Fibroblast of lung (primary cell): ENCODE data around the gene RREB1. TPM values are rescaled to one million over a fixed set of nuclear protein-coding genes. Genes with fewer than 3 reads are reported as not detected.

Experiments used
- DNase-seq, 2 donors: peaks; one replicate each; pipeline versions ENCODE4 v3.0.0 to v3.0.0-alpha.2; 2010; ENCODE audit warnings: low read depth in 2 of 2
- H2AFZ ChIP-seq: 2 replicates; pipeline ENCODE4 v1.5.1; 2012; ENCODE audit warnings: low read length, control low read depth, inconsistent platforms
- H3K27ac ChIP-seq: 2 replicates; pipeline ENCODE4 v1.5.1; 2011; ENCODE audit warnings: low read length, control low read depth; ENCODE audit not compliant: insufficient read depth
- H3K27me3 ChIP-seq: 2 replicates; pipeline ENCODE4 v1.5.1; 2011; ENCODE audit warnings: mild to moderate bottlenecking, low read length; ENCODE audit not compliant: control insufficient read depth, insufficient read depth
- H3K36me3 ChIP-seq: 2 replicates; pipeline ENCODE4 v1.5.1; 2011; ENCODE audit warnings: low read length; ENCODE audit not compliant: control insufficient read depth, insufficient read depth
- H3K4me1 ChIP-seq: 2 replicates; pipeline ENCODE4 v1.5.1; 2011; ENCODE audit warnings: low read length; ENCODE audit not compliant: control insufficient read depth, insufficient read depth; ENCODE audit errors: extremely low read depth
- H3K4me2 ChIP-seq: 2 replicates; pipeline ENCODE4 v1.5.1; 2011; ENCODE audit warnings: low read length, control low read depth; ENCODE audit not compliant: insufficient read depth; ENCODE audit errors: extremely low read depth
- H3K4me3 ChIP-seq, 4 experiments: fragments of 200-600 bp in 1 of 4; sonication (generic) in 1 of 4; replicated peaks in 1 of 4; 2 replicates each; pipeline ENCODE4 v1.5.1; 2011 to 2016; ENCODE audit warnings: low read length in 4 of 4, low read depth in 3 of 4, mild to moderate bottlenecking in 3 of 4, control low read depth in 2 of 4, inconsistent platforms in 1 of 4, mixed read lengths in 1 of 4; ENCODE audit not compliant: insufficient read depth in 1 of 4; ENCODE audit errors: control extremely low read depth in 1 of 4
- H3K79me2 ChIP-seq: 2 replicates; pipeline ENCODE4 v1.5.1; 2012; ENCODE audit warnings: mild to moderate bottlenecking, low read length, inconsistent platforms; ENCODE audit not compliant: control insufficient read depth, insufficient read depth
- H3K9ac ChIP-seq: 2 replicates; pipeline ENCODE4 v1.5.1; 2011; ENCODE audit warnings: mild to moderate bottlenecking, low read length, control low read depth; ENCODE audit not compliant: insufficient read depth
- H3K9me3 ChIP-seq: 2 replicates; pipeline ENCODE4 v1.5.1; 2012; ENCODE audit warnings: low read depth, low read length; ENCODE audit not compliant: control insufficient read depth, insufficient read depth
- H4K20me1 ChIP-seq: 2 replicates; pipeline ENCODE4 v1.5.1; 2011; ENCODE audit warnings: low read length; ENCODE audit not compliant: control insufficient read depth, insufficient read depth; ENCODE audit errors: extremely low read depth
- EZH2 ChIP-seq: IDR thresholded peaks from 2 replicates; pipeline ENCODE4 v1.5.1; 2012; ENCODE audit warnings: low read length, control low read depth, mild to moderate bottlenecking; ENCODE audit errors: missing control alignments
- polyA plus RNA-seq, 2 donors: library from polyadenylated mRNA; depleted of rRNA in 1 of 2; stranded (reverse) in 1 of 2; unstranded in 1 of 2; fragments of >200 nt; gene quantifications; 2 replicates each; pipeline ENCODE4 v1.2.1, GENCODE V29; 2011 to 2012; ENCODE audit warnings: missing spikeins in 1 of 2
- total RNA-seq: library from RNA; depleted of rRNA; stranded (reverse); fragments of >200 nt; gene quantifications from 2 replicates; pipeline ENCODE4 v1.2.1, GENCODE V29; 2014
- TF ChIP-seq, protein P1 (sequence below), 2 donors: IDR thresholded peaks in 1 of 2; conservative IDR thresholded peaks in 1 of 2; 1 replicate in 1 of 2; 2 replicates in 1 of 2; pipeline ENCODE4 v1.5.1; 2011 to 2012; ENCODE audit warnings: low read length in 2 of 2, control low read depth in 1 of 2, inconsistent platforms in 1 of 2, low read depth in 1 of 2, mild to moderate bottlenecking in 1 of 2

Gene RREB1
- total and polyA plus RNA-seq, 2 donors (not counting 1 experiment from before 2014, with no cell fraction given), result 2.4 to 18.8 TPM

- H3K79me2 ChIP-seq, result no peaks in the 10 kb centered on the region
- H3K27me3 ChIP-seq, result no peaks in the 10 kb centered on the region
- H3K4me3 ChIP-seq, result no peak overlapping the region
- peaks cover 3% of the 10 kb centered on the region for H3K4me1 ChIP-seq
- no peak overlapping the region for H3K27ac ChIP-seq
- no peak overlapping the region for H2AFZ ChIP-seq
- no peaks in the 10 kb centered on the region for H4K20me1 ChIP-seq
- no peak for TF ChIP-seq EZH2
- TF ChIP-seq, protein P1, sequence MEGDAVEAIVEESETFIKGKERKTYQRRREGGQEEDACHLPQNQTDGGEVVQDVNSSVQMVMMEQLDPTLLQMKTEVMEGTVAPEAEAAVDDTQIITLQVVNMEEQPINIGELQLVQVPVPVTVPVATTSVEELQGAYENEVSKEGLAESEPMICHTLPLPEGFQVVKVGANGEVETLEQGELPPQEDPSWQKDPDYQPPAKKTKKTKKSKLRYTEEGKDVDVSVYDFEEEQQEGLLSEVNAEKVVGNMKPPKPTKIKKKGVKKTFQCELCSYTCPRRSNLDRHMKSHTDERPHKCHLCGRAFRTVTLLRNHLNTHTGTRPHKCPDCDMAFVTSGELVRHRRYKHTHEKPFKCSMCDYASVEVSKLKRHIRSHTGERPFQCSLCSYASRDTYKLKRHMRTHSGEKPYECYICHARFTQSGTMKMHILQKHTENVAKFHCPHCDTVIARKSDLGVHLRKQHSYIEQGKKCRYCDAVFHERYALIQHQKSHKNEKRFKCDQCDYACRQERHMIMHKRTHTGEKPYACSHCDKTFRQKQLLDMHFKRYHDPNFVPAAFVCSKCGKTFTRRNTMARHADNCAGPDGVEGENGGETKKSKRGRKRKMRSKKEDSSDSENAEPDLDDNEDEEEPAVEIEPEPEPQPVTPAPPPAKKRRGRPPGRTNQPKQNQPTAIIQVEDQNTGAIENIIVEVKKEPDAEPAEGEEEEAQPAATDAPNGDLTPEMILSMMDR (conservative IDR thresholded peaks at IDR 0.05 in 1 of 2, IDR thresholded peaks at IDR 0.05 in 1 of 2; ENCODE audit: low read depth in 1 of 2, low read length in 2 of 2), result no peak
- DNase-seq, result no peak
- no peak overlapping the region for H3K9ac ChIP-seq
- H3K36me3 ChIP-seq, result peaks cover 2% of the 10 kb centered on the region
- H3K4me2 ChIP-seq, result no peak overlapping the region
- H3K9me3 ChIP-seq, result no peaks in the 10 kb centered on the region
Measured at GRCh38 chr6:7203939-7204338, 96.2 kb downstream of the RREB1 start.

DNA sequence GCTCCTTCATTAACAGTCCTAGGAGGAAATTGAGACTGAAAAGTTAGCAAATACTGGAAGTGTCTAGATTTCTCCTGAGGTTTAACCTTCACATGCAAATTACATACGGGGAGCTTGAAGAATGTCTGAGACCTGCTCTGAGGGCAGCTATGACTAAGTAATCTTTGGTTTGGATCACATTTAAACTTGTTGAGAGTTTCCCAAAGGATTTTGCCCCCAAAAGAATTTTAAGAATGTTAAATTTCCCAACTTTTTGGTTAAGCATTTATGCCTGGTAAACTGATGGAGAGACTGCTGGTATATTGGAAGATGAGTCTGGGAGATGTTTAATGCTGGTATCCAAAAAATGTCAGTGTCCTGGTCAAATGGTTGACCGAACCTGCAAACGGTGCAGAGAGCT lies 97.0 kb downstream of the RREB1 start:
- no peak overlapping the region for H3K4me2 ChIP-seq
- no peaks in the 10 kb centered on the region for H3K9me3 ChIP-seq
- H3K9ac ChIP-seq, result no peak overlapping the region
- TF ChIP-seq, protein P1 (conservative IDR thresholded peaks at IDR 0.05 in 1 of 2, IDR thresholded peaks at IDR 0.05 in 1 of 2; ENCODE audit: low read depth in 1 of 2, low read length in 2 of 2), result no peak
- TF ChIP-seq EZH2, result no peak
- H3K27me3 ChIP-seq, result no peaks in the 10 kb centered on the region
- no peak overlapping the region for H2AFZ ChIP-seq
- H3K36me3 ChIP-seq, result peaks cover 2% of the 10 kb centered on the region
- no peak overlapping the region for H3K4me3 ChIP-seq
- H4K20me1 ChIP-seq, result no peaks in the 10 kb centered on the region
- H3K27ac ChIP-seq, result no peak overlapping the region
- DNase-seq, result peak in 1 of 2 donors; percentile 62
- no peaks in the 10 kb centered on the region for H3K79me2 ChIP-seq
- H3K4me1 ChIP-seq, result peaks cover 3% of the 10 kb centered on the region

GRCh38 chr6:7207720-7208119 lies 100.0 kb downstream of the RREB1 start:
- Histone ChIP-seq H3K79me2 (no peaks in the 10 kb centered on the region), H3K27me3 (no peaks in the 10 kb centered on the region), H3K27ac (no peak overlapping the region), H2AFZ (no peak overlapping the region), H3K36me3 (peaks cover 9% of the 10 kb centered on the region), H4K20me1 (no peaks in the 10 kb centered on the region), H3K9ac (no peak overlapping the region), H3K4me3 (no peak overlapping the region), H3K9me3 (no peaks in the 10 kb centered on the region), H3K4me1 (peaks cover 3% of the 10 kb centered on the region), H3K4me2 (no peak overlapping the region)
- TF ChIP-seq, protein P1 (conservative IDR thresholded peaks at IDR 0.05 in 1 of 2, IDR thresholded peaks at IDR 0.05 in 1 of 2; ENCODE audit: low read depth in 1 of 2, low read length in 2 of 2), result no peak
- no peak for TF ChIP-seq EZH2
- no peak for DNase-seq
